ENCODE data around the gene CDH13.

- no peak for TF ChIP-seq CTCF (conservative IDR thresholded peaks at IDR 0.05 in 1 of 2, IDR thresholded peaks at IDR 0.05 in 1 of 2; ENCODE audit: low read depth in 1 of 2, low read length in 2 of 2)
- TF ChIP-seq EZH2 (IDR thresholded peaks at IDR 0.05; ENCODE audit: low read length, missing control alignments) = no peak
Measured at GRCh38 chr16:82682767-82683166, 56.0 kb downstream of the CDH13 start.

Data from fibroblast of lung (primary cell).